HK-2 (cell line): ENCODE measurements around the gene C19orf85.
A peak's percentile ranks its signal among the peaks of the same experiment; 100 is the strongest.
"Not testable (repeated sequence)": the region's sequence is repeated elsewhere in the genome, so short reads cannot be mapped to it uniquely, and the experiment has no call there.

Experiments
- DNase-seq: peaks from one replicate; pipeline ENCODE4 v3.0.0-alpha.2; 2018; ENCODE audit not compliant: unreplicated experiment

The C19orf85 gene

GRCh38 chr19:55457683-55458457 lies 6.7 kb downstream of the C19orf85 start:
- no peak for DNase-seq

- no peak for DNase-seq
Measured at GRCh38 chr19:55456347-55456746, 8.2 kb downstream of the C19orf85 start.

GRCh38 chr19:55455576-55456235 lies 8.8 kb downstream of the C19orf85 start:
- no peak for DNase-seq

- peak; percentile 49 for DNase-seq
Measured at GRCh38 chr19:55454787-55455243, 9.7 kb downstream of the C19orf85 start.

- DNase-seq = no peak
Measured at GRCh38 chr19:55453511-55454260, 10.9 kb downstream of the C19orf85 start.

- no peak for DNase-seq
Measured at GRCh38 chr19:55452749-55453346, 11.7 kb downstream of the C19orf85 start.

- no peak for DNase-seq
Measured at GRCh38 chr19:55451965-55452748, 12.4 kb downstream of the C19orf85 start.

GRCh38 chr19:55451163-55451964 lies 13.2 kb downstream of the C19orf85 start:
- no peak for DNase-seq

- DNase-seq = no peak
Measured at GRCh38 chr19:55449469-55449868, 15.1 kb downstream of the C19orf85 start.

GRCh38 chr19:55448175-55448490 lies 16.4 kb downstream of the C19orf85 start:
- not testable (repeated sequence) for DNase-seq

GRCh38 chr19:55447421-55448174 lies 17.0 kb downstream of the C19orf85 start:
- DNase-seq = no peak

- no peak for DNase-seq
Measured at GRCh38 chr19:55446060-55446459, 18.5 kb downstream of the C19orf85 start.

GRCh38 chr19:55444646-55445045 lies 19.9 kb downstream of the C19orf85 start:
- DNase-seq = no peak

GRCh38 chr19:55443824-55444480 lies 20.6 kb downstream of the C19orf85 start:
- DNase-seq = no peak

GRCh38 chr19:55443045-55443823 lies 21.3 kb downstream of the C19orf85 start, which contains the start of gene SHISA7:
Gene SHISA7, minus strand, starts transcription at chr19:55443300. Its CDS starts 437 bp downstream, at chr19:55442863.
- DNase-seq = no peak

- no peak for DNase-seq
Measured at GRCh38 chr19:55442372-55442961, 22.1 kb downstream of the C19orf85 start.

- no peak for DNase-seq
Measured at GRCh38 chr19:55441692-55442321, 22.7 kb downstream of the C19orf85 start.

GRCh38 chr19:55441319-55441691 lies 23.2 kb downstream of the C19orf85 start:
- DNase-seq = no peak
